ENCODE results near the gene FAM120AOS. TPM values are rescaled to one million over a fixed set of nuclear protein-coding genes. Genes with fewer than 3 reads are reported as not detected.

The FAM120AOS gene
- total RNA-seq (2021; ENCODE audit: unreplicated experiment) (31.2 TPM), Bru-seq, nascent RNA (percentile 85 among the genes with signal in this experiment), BruChase-seq, experiment 1, labeled RNA remaining after a 6-hour chase (percentile 94 among the genes with signal in this experiment), BruChase-seq, experiment 2, labeled RNA remaining after a 2-hour chase (percentile 87 among the genes with signal in this experiment)
- polyA plus RNA-seq (2012), result 17.2 and 23.2 TPM in 2 replicates
- long read RNA-seq, full-length matches to known transcripts, result 60 of 72 reads
- long read RNA-seq, partial matches to known transcripts, result 2 of 72 reads
- long read RNA-seq, other reads (novel, unspliced or antisense), result 10 of 72 reads

GRCh38 chr9:93453047-93453914 lies at the start of gene FAM120AOS:
Gene FAM120AOS (minus strand): TSS chr9:93453581. CDS start chr9:93452709, 872 bp downstream.
- Histone ChIP-seq H3K4me3 (replicated peaks in 1 of 2; ENCODE audit: low read depth in 1 of 2, low read length in 2 of 2) (peak within 1 kb of the TSS; percentile 74 to 84), H2AFZ (ENCODE audit: low read depth, low read length, poor library complexity, severe bottlenecking) (no peak within 1 kb of the TSS), H3K27me3 (ENCODE audit: insufficient read depth, low read length) (no peaks in the 10 kb centered on the region), H4K20me1 (ENCODE audit: insufficient read depth) (peaks cover 6% of the 10 kb centered on the region; the same call in 1 of the 2 replicates), H3K4me2 (ENCODE audit: low read length) (peak within 1 kb of the TSS; percentile 87), H3K9me2 (ENCODE audit: insufficient read depth) (no peaks in the 10 kb centered on the region), H3K79me2 (ENCODE audit: insufficient read depth, low read length) (peaks cover 82% of the 10 kb centered on the region), H3K9me3 (ENCODE audit: control insufficient read depth in 1 of 2, insufficient read depth in 1 of 2, low read depth in 1 of 2, low read length in 2 of 2) (no peaks in the 10 kb centered on the region), H3K4me1 (ENCODE audit: control insufficient read depth in 1 of 2, insufficient read depth in 2 of 2, low read length in 2 of 2) (peaks cover 12 to 17% of the 10 kb centered on the region in 2 experiments), H3K9ac (ENCODE audit: low read length) (peak within 1 kb of the TSS; percentile 92), H3K36me3 (ENCODE audit: control insufficient read depth in 1 of 2, insufficient read depth in 2 of 2, low read length in 2 of 2) (peaks cover 0 to 12% of the 10 kb centered on the region in 2 experiments; a peak in 2 of 4 replicates), H3K27ac (ENCODE audit: low read depth, low read length) (peak within 1 kb of the TSS; percentile 75)
- intact Hi-C loops (cut with micrococcal nuclease), result loop anchor here (1.0 to 10.0 kb wide), 3 partner anchors 113 to 356 kb away; partner anchors contain the start of gene CARD19
- peak; percentile 89 for DNase-seq (ENCODE audit: low read depth, low spot score)
- RAD21 ChIA-PET (ENCODE audit: low non-redundant PET in 1 of 2, low total read pairs in 2 of 2, uncharacterized antibody in 2 of 2, unreplicated experiment in 2 of 2), result no interaction called here
- POLR2A ChIA-PET, result interaction anchor here (0.6 to 1.9 kb wide), 2 partner anchors 11 to 423 kb away, joined by 3 to 6 read pairs; no protein-coding TSS in a partner anchor
- BruUV-seq (replicated peaks), result TSS peak; percentile 49
- CTCF ChIA-PET, result interaction anchor here (1.3 to 1.4 kb wide), 2 partner anchors 113 to 148 kb away, joined by 3 to 4 read pairs; no protein-coding TSS in a partner anchor
- peak; percentile 77 for ATAC-seq
- TF ChIP-seq SP1 (IDR thresholded peaks at IDR 0.05; ENCODE audit: low read depth) (peak; percentile 95), ZBTB33 (IDR thresholded peaks at IDR 0.05; ENCODE audit: extremely low read depth, insufficient replicate concordance, low read length) (peak; percentile 43), EZH2 (IDR thresholded peaks at IDR 0.05) (no peak), REST (IDR thresholded peaks at IDR 0.05; ENCODE audit: low read depth) (no peak), POLR2AphosphoS5 (IDR thresholded peaks at IDR 0.05; ENCODE audit: low read depth, low read length) (peak; percentile 75), SIN3A (IDR thresholded peaks at IDR 0.05; ENCODE audit: low read depth) (peak; percentile 82; the same call in 1 of the 2 replicates), JUND (IDR thresholded peaks at IDR 0.05) (no peak), CEBPB (IDR thresholded peaks at IDR 0.05; ENCODE audit: low read depth) (no peak), YY1 (IDR thresholded peaks at IDR 0.05; ENCODE audit: extremely low read depth, insufficient replicate concordance, low read depth, low read length) (peak; percentile 42), MAX (IDR thresholded peaks at IDR 0.05) (peak; percentile 80), ELF1 (IDR thresholded peaks at IDR 0.05; ENCODE audit: borderline replicate concordance, low read depth) (peak; percentile 47; the same call in 1 of the 2 replicates), RAD21 (IDR thresholded peaks at IDR 0.05; ENCODE audit: low read depth) (no peak), EZH2phosphoT487 (IDR thresholded peaks at IDR 0.05; ENCODE audit: borderline replicate concordance) (no peak), POLR2A (IDR thresholded peaks at IDR 0.05; ENCODE audit: borderline replicate concordance, extremely low read depth, insufficient read depth, insufficient read length) (peak; percentile 69), ZFX (IDR thresholded peaks at IDR 0.05) (no peak), ATF3 (IDR thresholded peaks at IDR 0.05) (no peak), ZNF274 (IDR thresholded peaks at IDR 0.05; ENCODE audit: low read depth, low read length) (no peak), CBX3 (IDR thresholded peaks at IDR 0.05; ENCODE audit: low read depth) (no peak), FOSL1 (IDR thresholded peaks at IDR 0.05; ENCODE audit: low read depth) (no peak), TCF7L2 (IDR thresholded peaks at IDR 0.05; ENCODE audit: borderline replicate concordance, extremely low read depth, insufficient read depth, insufficient read length) (no peak)

Data from HCT116 (cell line).